HEK293T (cell line): ENCODE results near the gene AURKB.

Experiments
- CTCF ChIA-PET: fragments of 350-600 bp; formaldehyde crosslinking; extraction: SDS; loops from one replicate; lab custom pipeline; 2021; ENCODE audit warnings: antibody characterized with exemption, inconsistent platforms; lab: Yijun Ruan, JAX
- POLR2A ChIA-PET: fragments of 350-600 bp; formaldehyde crosslinking; extraction: SDS; loops from one replicate; lab custom pipeline; 2020; ENCODE audit warnings: antibody characterized with exemption, inconsistent platforms; lab: Yijun Ruan, JAX
- DNase-seq: peaks from one replicate; pipeline ENCODE4 v3.0.0; 2012; ENCODE audit warnings: mixed read lengths; ENCODE audit errors: extremely low spot score
- ARNT ChIP-seq: fragments of 450-650 bp; IDR thresholded peaks from 2 replicates; pipeline ENCODE4 v1.6.1; 2017; ENCODE audit warnings: mild to moderate bottlenecking
- BHLHE40 ChIP-seq: fragments of 450-650 bp; IDR thresholded peaks from 2 replicates; pipeline ENCODE4 v1.6.1; 2016; ENCODE audit warnings: mild to moderate bottlenecking, moderate library complexity, borderline replicate concordance
- CTBP1 ChIP-seq: fragments of 450-650 bp; IDR thresholded peaks from 2 replicates; pipeline ENCODE4 v1.6.1; 2016; ENCODE audit warnings: borderline replicate concordance
- ELF4 ChIP-seq: fragments of 450-650 bp; IDR thresholded peaks from 2 replicates; pipeline ENCODE4 v1.6.1; 2017; ENCODE audit warnings: antibody characterized with exemption
- FOXA1 ChIP-seq: fragments of 450-650 bp; IDR thresholded peaks from 2 replicates; pipeline ENCODE4 v1.6.1; 2016; ENCODE audit warnings: mild to moderate bottlenecking
- FOXK2 ChIP-seq: fragments of 450-650 bp; IDR thresholded peaks from 2 replicates; pipeline ENCODE4 v1.6.1; 2016; ENCODE audit warnings: mild to moderate bottlenecking
- FOXM1 ChIP-seq: fragments of 450-650 bp; IDR thresholded peaks from 2 replicates; pipeline ENCODE4 v1.6.1; 2017; ENCODE audit warnings: mild to moderate bottlenecking, borderline replicate concordance
- HDGF ChIP-seq: fragments of 450-650 bp; IDR thresholded peaks from 2 replicates; pipeline ENCODE4 v1.6.1; 2017; ENCODE audit warnings: antibody characterized with exemption, borderline replicate concordance
- L3MBTL2 ChIP-seq: fragments of 450-650 bp; conservative IDR thresholded peaks from 2 replicates; pipeline ENCODE4 v1.6.1; 2016; ENCODE audit warnings: mild to moderate bottlenecking
- LEF1 ChIP-seq: fragments of 450-650 bp; IDR thresholded peaks from 2 replicates; pipeline ENCODE4 v1.6.1; 2017; ENCODE audit warnings: mild to moderate bottlenecking, borderline replicate concordance
- NFRKB ChIP-seq: fragments of 450-650 bp; IDR thresholded peaks from 2 replicates; pipeline ENCODE4 v1.6.1; 2016; ENCODE audit warnings: mild to moderate bottlenecking, moderate library complexity
- SUZ12 ChIP-seq: fragments of 450-650 bp; IDR thresholded peaks from 2 replicates; pipeline ENCODE4 v1.6.1; 2016; ENCODE audit warnings: mild to moderate bottlenecking
- TARDBP ChIP-seq: fragments of 450-650 bp; IDR thresholded peaks from 2 replicates; pipeline ENCODE4 v1.6.1; 2016
- ZNF384 ChIP-seq: fragments of 450-650 bp; IDR thresholded peaks from 2 replicates; pipeline ENCODE4 v1.6.1; 2016
- TF ChIP-seq, protein P1 (sequence below): fragments of 450-650 bp; IDR thresholded peaks from 2 replicates; pipeline ENCODE4 v1.6.1; 2016

Gene AURKB

DNA sequence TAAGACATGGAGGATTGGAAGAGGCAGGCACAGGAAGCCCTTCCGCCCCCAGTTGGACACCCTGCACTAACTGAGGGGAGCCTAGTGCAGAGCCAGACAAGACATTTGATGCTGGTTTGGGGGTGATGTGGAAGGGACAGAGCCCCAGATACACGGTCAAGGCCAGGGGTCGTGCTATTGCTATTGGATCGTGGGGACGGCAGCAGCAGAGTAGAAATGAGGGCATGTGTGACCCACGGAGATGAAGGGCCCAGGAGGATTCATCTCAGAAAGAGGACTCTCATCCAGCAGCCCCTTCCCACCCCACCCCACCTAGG is 45.6 kb downstream of the AURKB start:
- POLR2A ChIA-PET, result interaction anchor here (1.2 to 1.9 kb wide), 4 partner anchors 9 to 84 kb away, joined by 5 to 31 read pairs (median 7); partner anchors contain the start of genes CTC1 and PFAS
- CTCF ChIA-PET, result interaction anchor here (1.3 kb wide), 1 partner anchor 91 kb away, joined by 4 read pairs; no protein-coding TSS in a partner anchor
- no peak for DNase-seq
- TF ChIP-seq FOXM1, result no peak
- no peak for TF ChIP-seq NFRKB
- TF ChIP-seq CTBP1, result no peak
- no peak for TF ChIP-seq TARDBP
- no peak for TF ChIP-seq HDGF

DNA sequence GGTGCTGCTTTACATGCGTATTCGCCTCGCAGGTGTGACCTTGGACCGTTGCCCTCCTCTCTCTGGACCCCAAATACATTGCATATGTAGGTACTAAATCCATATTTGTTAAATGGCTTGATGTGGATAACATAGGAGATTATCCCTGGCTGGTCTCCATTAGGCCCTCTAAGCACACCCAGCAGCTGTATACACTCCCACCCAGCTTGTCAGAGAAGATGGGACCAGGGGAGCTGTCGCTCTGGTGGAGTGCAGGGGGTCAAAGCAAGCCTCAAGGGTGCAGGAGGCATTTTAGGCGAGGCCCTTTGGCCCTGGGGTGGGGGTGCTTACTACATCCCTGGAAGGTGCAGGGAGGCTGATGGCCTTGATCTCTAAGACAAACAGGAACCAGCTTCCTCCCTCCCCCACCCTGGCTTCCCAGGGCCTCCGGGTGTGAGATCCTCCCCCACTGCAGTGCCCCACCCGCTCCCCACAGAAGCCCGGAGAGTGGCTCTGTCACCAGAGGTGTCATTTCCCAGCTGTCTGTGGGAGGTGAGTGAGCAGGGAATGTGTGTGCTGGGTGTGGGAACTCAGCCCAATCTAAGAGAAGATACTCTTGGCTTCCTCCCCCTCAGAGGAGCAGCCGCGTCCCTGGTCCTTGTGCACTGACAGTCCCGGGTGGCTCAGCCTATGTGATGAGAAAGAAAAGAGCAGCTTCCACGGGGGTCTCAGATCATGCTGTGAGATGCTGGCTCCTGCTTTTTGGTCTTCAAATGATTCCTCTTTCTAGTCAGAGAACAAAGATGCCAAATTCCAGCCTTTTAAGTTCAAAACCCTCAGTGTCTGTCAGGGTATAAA is 46.2 kb downstream of the AURKB start:
- TF ChIP-seq BHLHE40, result no peak
- POLR2A ChIA-PET, result interaction anchor here (1.2 to 1.9 kb wide), 5 partner anchors 9 to 84 kb away, joined by 5 to 31 read pairs (median 7); partner anchors contain the start of genes CTC1, PFAS and TMEM107
- CTCF ChIA-PET, result interaction anchor here (1.3 kb wide), 1 partner anchor 91 kb away, joined by 4 read pairs; no protein-coding TSS in a partner anchor
- DNase-seq, result no peak

DNA sequence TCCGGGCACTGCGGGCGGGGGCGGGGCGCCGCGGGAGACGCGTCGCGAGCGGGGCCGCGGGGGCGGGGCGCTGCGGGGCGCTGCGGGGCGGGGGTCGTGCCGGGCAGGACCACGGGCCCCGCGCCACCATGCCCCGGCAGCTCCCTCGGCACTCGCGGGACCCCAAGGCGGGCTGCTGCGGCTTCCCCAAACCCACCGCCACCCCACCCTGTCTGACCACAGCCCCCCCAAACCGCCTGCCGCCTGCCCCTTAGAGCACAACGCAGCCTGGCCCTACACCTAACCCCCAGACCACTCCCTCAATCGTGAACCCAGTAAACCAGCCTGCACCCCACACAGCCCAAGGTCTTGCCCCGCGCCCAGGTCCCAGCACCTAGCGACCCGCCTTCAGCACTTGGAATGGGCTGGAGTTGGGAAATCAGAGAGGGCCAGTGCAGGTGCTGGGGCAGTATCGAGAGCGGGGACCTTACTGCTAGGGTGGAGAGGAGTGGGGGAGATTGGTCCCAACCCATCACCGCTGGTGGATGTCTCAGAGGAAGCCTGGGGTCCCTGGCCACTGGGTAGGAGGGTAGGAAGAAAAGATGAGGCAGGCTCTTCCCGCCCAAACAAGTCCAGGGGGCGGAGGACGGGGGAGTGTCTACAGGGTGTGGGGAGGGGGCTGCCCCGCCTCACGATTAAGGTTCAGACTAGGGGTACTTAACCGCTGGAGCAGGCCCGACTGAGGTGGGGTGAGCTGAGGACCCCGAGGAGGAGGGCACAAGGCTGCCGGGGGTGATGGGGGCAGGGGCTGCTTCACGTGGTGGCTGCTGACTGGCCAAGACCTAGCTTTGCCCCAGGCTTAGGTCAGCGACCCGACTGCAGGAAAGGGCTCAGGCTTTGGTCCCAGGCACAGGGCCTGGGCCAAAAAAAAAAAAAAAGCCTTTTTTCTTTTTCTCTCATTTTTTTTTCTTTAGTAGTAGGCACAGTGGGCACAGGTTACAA is 47.1 kb downstream of the AURKB start:
- DNase-seq, result peak; percentile 72
- CTCF ChIA-PET, result interaction anchor here (1.3 kb wide), 1 partner anchor 90 kb away, joined by 4 read pairs; no protein-coding TSS in a partner anchor
- POLR2A ChIA-PET, result interaction anchor here (0.8 to 1.9 kb wide), 7 partner anchors 10 to 85 kb away, joined by 3 to 31 read pairs (median 5); partner anchors contain the start of genes CTC1, PFAS and TMEM107
- no peak for TF ChIP-seq FOXA1
- peak; percentile 79 for TF ChIP-seq L3MBTL2

DNA sequence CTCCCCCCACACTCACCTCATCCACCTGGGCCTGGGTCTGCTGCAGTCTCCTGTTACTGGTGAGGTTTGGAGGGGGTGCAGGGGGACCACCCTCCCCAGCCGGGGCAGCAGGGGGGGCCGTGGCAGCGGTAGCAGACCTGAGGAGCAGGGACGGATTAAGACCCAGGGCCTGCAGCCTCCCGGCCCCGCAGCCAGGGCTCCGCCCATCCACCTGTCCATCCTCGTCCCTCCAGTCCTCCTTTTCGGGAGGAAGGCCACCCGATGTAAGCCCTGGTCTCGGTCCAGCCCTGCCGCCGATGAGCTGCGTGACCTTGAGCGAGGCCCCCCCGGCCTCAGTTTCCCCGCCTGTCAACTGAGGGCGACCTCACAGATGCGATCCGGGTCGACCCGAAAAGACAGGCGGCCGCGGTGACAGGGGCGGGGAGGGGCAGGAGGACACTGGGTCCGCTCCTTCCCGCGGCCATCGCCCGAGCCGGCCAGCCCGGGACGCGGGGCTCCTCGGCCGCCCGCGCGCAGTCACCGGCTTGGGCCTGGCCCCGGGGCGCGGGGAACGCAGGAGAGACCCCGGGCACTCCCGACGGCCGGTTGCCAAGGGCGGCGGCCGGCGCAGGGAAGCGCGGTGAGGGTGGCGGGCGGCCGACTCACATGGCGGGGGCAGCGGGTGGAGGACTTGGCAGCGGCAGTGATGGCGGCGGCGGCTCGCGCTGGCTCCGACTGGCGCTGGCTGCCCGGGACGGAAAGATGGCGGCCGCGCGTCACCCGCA is 48.0 kb downstream of the AURKB start, which contains the start of gene VAMP2:
TSS of gene VAMP2 (minus strand) at position 716 of the 764 bp plus-strand sequence. CDS start at position 647, 69 bp downstream.
- ChIA-PET POLR2A (interaction anchor here (0.8 to 2.6 kb wide), 3 partner anchors 11 to 36 kb away, joined by 3 to 12 read pairs (median 3); no protein-coding TSS in a partner anchor), CTCF (no interaction called here)
- TF ChIP-seq L3MBTL2 (no peak), LEF1 (peak; percentile 60; the same call in 1 of the 2 replicates)
- no peak for DNase-seq

DNA sequence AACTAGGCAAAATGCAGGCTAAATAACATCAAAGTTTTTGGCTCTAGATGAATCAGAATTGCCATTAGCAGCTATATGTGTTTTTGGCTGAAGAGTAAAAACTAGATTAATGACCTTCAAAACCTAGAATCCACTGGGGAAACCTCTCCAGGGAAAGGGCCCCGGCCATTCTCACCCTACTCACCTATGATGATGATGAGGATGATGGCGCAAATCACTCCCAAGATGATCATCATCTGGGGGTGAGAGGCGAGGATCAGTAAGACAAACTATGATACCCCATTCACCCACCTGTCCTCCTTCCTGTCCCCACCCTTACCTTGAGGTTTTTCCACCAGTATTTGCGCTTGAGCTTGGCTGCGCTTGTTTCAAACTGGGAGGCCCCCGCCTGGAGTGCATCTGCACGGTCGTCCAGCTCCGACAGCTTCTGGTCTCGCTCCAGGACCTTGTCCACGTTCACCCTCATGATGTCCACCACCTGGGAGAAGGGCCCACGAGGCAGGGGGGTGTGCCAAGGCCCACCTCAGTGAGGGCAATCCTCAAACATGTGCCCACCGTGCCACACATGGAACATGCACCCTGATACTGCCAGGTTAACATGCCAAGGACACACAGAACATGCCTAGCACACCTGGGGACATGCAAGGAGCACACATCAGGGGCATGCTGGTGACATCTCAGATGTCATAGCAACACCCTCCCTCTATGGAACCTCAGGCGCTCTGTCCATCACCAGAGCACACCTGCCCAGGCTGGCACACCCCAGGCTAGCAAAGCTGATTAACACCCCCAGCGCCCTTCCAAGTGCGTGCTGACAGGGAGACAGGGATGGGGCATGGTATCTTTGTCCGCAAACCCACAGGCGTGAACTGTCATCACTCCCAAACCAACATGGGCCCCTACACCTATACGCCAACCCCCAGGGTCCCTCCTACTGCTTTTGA is 48.8 kb downstream of the AURKB start:
- TF ChIP-seq FOXA1, result no peak
- no peak for TF ChIP-seq CTBP1
- TF ChIP-seq ARNT, result no peak
- TF ChIP-seq SUZ12, result no peak
- TF ChIP-seq, protein P1, sequence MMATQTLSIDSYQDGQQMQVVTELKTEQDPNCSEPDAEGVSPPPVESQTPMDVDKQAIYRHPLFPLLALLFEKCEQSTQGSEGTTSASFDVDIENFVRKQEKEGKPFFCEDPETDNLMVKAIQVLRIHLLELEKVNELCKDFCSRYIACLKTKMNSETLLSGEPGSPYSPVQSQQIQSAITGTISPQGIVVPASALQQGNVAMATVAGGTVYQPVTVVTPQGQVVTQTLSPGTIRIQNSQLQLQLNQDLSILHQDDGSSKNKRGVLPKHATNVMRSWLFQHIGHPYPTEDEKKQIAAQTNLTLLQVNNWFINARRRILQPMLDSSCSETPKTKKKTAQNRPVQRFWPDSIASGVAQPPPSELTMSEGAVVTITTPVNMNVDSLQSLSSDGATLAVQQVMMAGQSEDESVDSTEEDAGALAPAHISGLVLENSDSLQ, result no peak
- TF ChIP-seq LEF1, result no peak
- TF ChIP-seq ELF4, result no peak
- TF ChIP-seq HDGF, result no peak
- no peak for TF ChIP-seq NFRKB
- TF ChIP-seq TARDBP, result no peak
- no peak for TF ChIP-seq FOXM1
- no peak for TF ChIP-seq ZNF384
- TF ChIP-seq FOXK2, result no peak
- POLR2A ChIA-PET, result interaction anchor here (0.9 to 2.6 kb wide), 5 partner anchors 8 to 134 kb away, joined by 3 to 12 read pairs (median 3); partner anchors contain the start of genes PER1 and SLC25A35
- no peak for DNase-seq
- CTCF ChIA-PET, result no interaction called here

DNA sequence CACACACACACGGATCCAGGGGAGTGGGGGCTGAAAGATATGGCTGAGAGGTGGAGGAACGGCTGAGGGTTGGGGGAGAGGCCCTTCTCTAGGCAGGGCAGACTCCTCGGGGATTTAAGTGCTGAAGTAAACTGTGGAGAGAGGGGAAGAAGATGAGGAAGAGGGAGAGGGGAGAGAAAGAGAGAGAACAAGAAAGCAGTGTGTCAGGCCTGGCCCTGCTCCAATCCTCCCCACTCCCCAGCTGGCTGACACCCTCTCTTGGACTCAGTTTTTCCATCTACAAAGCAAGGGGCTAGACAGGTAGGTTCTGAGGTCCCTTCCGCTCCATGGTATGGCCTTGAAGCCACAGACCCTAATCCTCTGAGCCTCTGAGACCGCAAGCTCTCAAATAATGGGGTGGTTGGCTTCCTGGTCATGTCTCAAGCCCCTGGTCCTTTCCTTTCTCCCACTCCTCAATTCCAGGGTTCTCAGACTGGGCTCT is 49.6 kb downstream of the AURKB start:
- ChIA-PET POLR2A (interaction anchor here (0.9 to 2.6 kb wide), 5 partner anchors 9 to 134 kb away, joined by 3 to 12 read pairs (median 3); partner anchors contain the start of genes PER1 and SLC25A35), CTCF (no interaction called here)
- DNase-seq, result no peak
- TF ChIP-seq FOXA1, result no peak
- TF ChIP-seq, protein P1, result no peak
- no peak for TF ChIP-seq FOXK2
- TF ChIP-seq SUZ12, result no peak
- TF ChIP-seq ARNT, result no peak
- no peak for TF ChIP-seq FOXM1
- TF ChIP-seq LEF1, result no peak
